ENCODE results near the gene DUS4L.

DNA sequence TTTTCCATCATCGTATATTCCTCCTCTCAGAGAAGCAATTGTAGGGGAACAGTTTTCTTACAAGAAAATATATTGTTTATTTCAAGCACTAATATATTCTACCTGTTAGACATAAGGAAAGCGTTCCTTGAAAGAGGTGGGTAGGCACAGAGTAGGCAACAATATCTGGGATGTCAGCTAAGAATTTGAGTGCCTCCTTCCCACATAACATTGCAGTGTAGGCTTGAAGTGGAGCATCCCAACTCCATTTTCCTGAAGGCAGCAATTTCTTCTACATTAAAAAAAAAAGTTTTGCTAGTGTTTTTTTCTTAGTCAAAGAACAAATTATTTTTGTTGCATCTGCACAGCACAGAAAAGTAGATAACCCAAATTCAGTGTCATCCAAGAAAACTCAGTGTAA, 37.0 kb downstream of the DUS4L start:
- TF ChIP-seq, protein P1, sequence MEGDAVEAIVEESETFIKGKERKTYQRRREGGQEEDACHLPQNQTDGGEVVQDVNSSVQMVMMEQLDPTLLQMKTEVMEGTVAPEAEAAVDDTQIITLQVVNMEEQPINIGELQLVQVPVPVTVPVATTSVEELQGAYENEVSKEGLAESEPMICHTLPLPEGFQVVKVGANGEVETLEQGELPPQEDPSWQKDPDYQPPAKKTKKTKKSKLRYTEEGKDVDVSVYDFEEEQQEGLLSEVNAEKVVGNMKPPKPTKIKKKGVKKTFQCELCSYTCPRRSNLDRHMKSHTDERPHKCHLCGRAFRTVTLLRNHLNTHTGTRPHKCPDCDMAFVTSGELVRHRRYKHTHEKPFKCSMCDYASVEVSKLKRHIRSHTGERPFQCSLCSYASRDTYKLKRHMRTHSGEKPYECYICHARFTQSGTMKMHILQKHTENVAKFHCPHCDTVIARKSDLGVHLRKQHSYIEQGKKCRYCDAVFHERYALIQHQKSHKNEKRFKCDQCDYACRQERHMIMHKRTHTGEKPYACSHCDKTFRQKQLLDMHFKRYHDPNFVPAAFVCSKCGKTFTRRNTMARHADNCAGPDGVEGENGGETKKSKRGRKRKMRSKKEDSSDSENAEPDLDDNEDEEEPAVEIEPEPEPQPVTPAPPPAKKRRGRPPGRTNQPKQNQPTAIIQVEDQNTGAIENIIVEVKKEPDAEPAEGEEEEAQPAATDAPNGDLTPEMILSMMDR (conservative IDR thresholded peaks at IDR 0.05; ENCODE audit: low read depth, low read length) = no peak
- TF ChIP-seq EZH2 (IDR thresholded peaks at IDR 0.05; ENCODE audit: low read length, unreplicated experiment) = no peak
